Activated naive CD8-positive, alpha-beta T cell treated with anti-CD3 and anti-CD28 coated beads for 36 hours (primary cell): Measurements from ENCODE around the gene NOM1. TPM values are rescaled to one million over a fixed set of nuclear protein-coding genes. Genes with fewer than 3 reads are reported as not detected.

Source experiments
- DNase-seq: peaks from one replicate; pipeline ENCODE4 v3.0.0; 2021
- H3K27ac Mint-ChIP-seq: one replicate; pipeline ENCODE4 v1.8.0; 2022; ENCODE audit warnings: mild to moderate bottlenecking, moderate library complexity, mixed read lengths
- H3K27me3 Mint-ChIP-seq: one replicate; pipeline ENCODE4 v1.8.0; 2022; ENCODE audit warnings: mild to moderate bottlenecking, mixed read lengths
- H3K36me3 Mint-ChIP-seq: one replicate; pipeline ENCODE4 v1.8.0; 2021; ENCODE audit warnings: mild to moderate bottlenecking, mixed read lengths
- H3K4me1 Mint-ChIP-seq: one replicate; pipeline ENCODE4 v1.8.0; 2021; ENCODE audit warnings: mixed read lengths
- H3K4me3 Mint-ChIP-seq: one replicate; pipeline ENCODE4 v1.8.0; 2022; ENCODE audit warnings: mild to moderate bottlenecking, moderate library complexity, mixed read lengths
- H3K9me3 Mint-ChIP-seq: one replicate; pipeline ENCODE4 v1.8.0; 2022; ENCODE audit warnings: mixed read lengths
- total RNA-seq, 2 experiments: library from RNA; stranded (reverse); gene quantifications; one replicate each; pipeline ENCODE4 v1.2.3, GENCODE V29; 2021

NOM1 gene
- total RNA-seq, 2 experiments from 2014 or later, result 31.5 to 35.4 TPM

- no peaks in the 10 kb centered on the region for H3K36me3 Mint-ChIP-seq
- H3K27ac Mint-ChIP-seq, result no peak overlapping the region
- no peak for DNase-seq
- no peak overlapping the region for H3K4me3 Mint-ChIP-seq
- H3K9me3 Mint-ChIP-seq, result peaks cover 1% of the 10 kb centered on the region
- H3K27me3 Mint-ChIP-seq, result peaks cover 88% of the 10 kb centered on the region
- H3K4me1 Mint-ChIP-seq, result peaks cover 21% of the 10 kb centered on the region
Observed at GRCh38 chr7:157002819-157003421, 53.4 kb downstream of the NOM1 start.

- Mint-ChIP-seq H3K27ac (no peak overlapping the region), H3K36me3 (no peaks in the 10 kb centered on the region), H3K27me3 (peaks cover 88% of the 10 kb centered on the region), H3K4me3 (no peak overlapping the region), H3K9me3 (peaks cover 1% of the 10 kb centered on the region), H3K4me1 (peaks cover 21% of the 10 kb centered on the region)
- no peak for DNase-seq
Observed at GRCh38 chr7:157003445-157003755, 53.9 kb downstream of the NOM1 start.

DNA sequence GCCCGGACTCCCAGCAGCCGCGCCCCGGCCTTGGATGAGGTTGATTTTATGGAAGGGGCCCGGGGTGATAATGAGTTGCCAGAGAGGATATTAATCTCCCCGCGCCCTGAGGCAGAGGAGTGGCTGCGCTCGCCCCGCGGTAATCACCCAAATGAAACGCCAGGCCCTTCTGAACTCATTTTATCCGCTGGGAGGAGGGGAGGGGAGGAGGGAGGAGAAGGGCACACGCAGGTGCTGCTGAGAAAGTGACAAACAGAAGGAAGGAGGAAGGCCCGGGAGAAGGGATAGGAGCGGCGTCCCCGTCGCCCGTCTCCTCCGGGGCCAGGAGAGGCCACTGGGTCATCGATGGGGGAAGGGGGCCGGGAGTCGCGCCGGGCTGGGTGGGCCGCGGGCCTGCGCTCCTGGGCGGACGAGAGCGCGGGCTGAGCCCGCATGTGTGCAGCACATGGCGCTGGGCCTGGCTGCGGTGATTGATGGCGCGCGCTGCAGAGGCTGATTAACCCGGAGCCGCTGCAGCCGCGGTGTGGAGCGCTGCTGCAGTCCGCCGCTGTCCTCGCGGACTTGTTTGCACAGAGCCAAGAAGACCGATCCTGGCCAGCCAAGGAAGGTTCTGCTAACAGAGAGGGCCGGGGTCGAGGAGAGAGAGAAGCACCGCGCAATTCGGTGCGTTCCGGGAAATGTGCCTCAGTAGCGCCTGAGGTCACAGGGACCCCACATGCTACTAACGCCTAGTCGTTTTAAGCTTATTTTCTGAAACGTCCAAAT lies 54.4 kb downstream of the NOM1 start:
- Mint-ChIP-seq H3K36me3 (no peaks in the 10 kb centered on the region), H3K27ac (no peak overlapping the region), H3K27me3 (peaks cover 88% of the 10 kb centered on the region), H3K4me1 (peaks cover 21% of the 10 kb centered on the region), H3K9me3 (peaks cover 1% of the 10 kb centered on the region), H3K4me3 (no peak overlapping the region)
- DNase-seq, result no peak

GRCh38 chr7:157004521-157005455 lies 55.3 kb downstream of the NOM1 start:
- Mint-ChIP-seq H3K9me3 (peaks cover 1% of the 10 kb centered on the region), H3K36me3 (no peaks in the 10 kb centered on the region), H3K27ac (no peak overlapping the region), H3K4me3 (no peak overlapping the region), H3K27me3 (peaks cover 88% of the 10 kb centered on the region), H3K4me1 (peaks cover 26% of the 10 kb centered on the region)
- DNase-seq, result no peak

DNA sequence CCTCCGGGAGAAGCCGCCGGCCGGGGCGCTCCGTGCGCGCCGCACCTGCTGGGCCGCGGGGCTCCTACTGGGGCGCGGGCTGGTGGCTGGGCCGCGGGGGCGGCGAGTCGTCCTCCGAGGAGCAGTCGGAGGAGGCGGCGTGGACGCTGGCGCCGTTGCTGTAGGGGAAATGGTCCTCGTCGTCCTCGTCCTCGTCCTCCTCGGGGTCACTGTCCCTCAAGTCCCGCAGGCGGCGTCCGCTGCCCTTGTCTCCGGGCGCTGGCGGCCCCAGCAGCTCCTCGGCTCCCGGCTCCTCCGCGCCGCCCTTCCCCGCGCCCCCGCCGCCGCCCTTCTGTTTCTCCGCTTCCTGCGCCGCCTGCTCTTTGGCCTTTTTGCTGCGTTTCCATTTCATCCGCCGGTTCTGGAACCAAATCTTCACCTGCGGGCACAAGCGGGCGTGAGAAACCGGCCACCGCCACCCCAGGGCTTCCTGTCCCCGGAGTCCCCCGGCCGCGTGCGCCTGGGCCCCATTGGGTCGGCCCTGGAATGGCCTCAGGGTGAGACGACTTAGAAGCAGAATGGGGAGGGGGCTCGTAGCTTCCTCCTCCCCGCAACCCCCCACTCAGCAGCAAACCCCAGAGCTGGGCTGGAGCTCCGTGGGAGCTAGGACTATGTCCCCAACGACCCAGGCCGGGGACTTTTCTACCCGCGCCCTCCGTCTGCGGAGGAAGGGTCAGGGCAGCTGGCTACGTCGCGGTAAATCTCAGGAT lies 56.1 kb downstream of the NOM1 start:
- peaks cover 82% of the 10 kb centered on the region for H3K27me3 Mint-ChIP-seq
- H3K4me3 Mint-ChIP-seq, result no peak overlapping the region
- no peak overlapping the region for H3K27ac Mint-ChIP-seq
- H3K36me3 Mint-ChIP-seq, result no peaks in the 10 kb centered on the region
- DNase-seq, result no peak
- H3K4me1 Mint-ChIP-seq, result peaks cover 25% of the 10 kb centered on the region
- H3K9me3 Mint-ChIP-seq, result peaks cover 1% of the 10 kb centered on the region

GRCh38 chr7:157006205-157006747 lies 56.8 kb downstream of the NOM1 start:
- Mint-ChIP-seq H3K27ac (no peak overlapping the region), H3K9me3 (no peaks in the 10 kb centered on the region), H3K36me3 (no peaks in the 10 kb centered on the region), H3K4me1 (peaks cover 19% of the 10 kb centered on the region), H3K4me3 (no peak overlapping the region), H3K27me3 (peaks cover 80% of the 10 kb centered on the region)
- DNase-seq, result no peak

- peaks cover 80% of the 10 kb centered on the region for H3K27me3 Mint-ChIP-seq
- no peak overlapping the region for H3K27ac Mint-ChIP-seq
- peaks cover 22% of the 10 kb centered on the region for H3K4me1 Mint-ChIP-seq
- H3K4me3 Mint-ChIP-seq, result no peak overlapping the region
- no peak for DNase-seq
- H3K9me3 Mint-ChIP-seq, result no peaks in the 10 kb centered on the region
- no peaks in the 10 kb centered on the region for H3K36me3 Mint-ChIP-seq
Observed at GRCh38 chr7:157006829-157007469, 57.4 kb downstream of the NOM1 start.

GRCh38 chr7:157007470-157008066 lies 58.1 kb downstream of the NOM1 start:
- no peak overlapping the region for H3K27ac Mint-ChIP-seq
- no peaks in the 10 kb centered on the region for H3K36me3 Mint-ChIP-seq
- H3K4me3 Mint-ChIP-seq, result no peak overlapping the region
- no peak for DNase-seq
- peaks cover 80% of the 10 kb centered on the region for H3K27me3 Mint-ChIP-seq
- H3K4me1 Mint-ChIP-seq, result peaks cover 21% of the 10 kb centered on the region
- no peaks in the 10 kb centered on the region for H3K9me3 Mint-ChIP-seq

- no peaks in the 10 kb centered on the region for H3K9me3 Mint-ChIP-seq
- peaks cover 85% of the 10 kb centered on the region for H3K27me3 Mint-ChIP-seq
- H3K27ac Mint-ChIP-seq, result no peak overlapping the region
- peaks cover 21% of the 10 kb centered on the region for H3K4me1 Mint-ChIP-seq
- H3K4me3 Mint-ChIP-seq, result no peak overlapping the region
- H3K36me3 Mint-ChIP-seq, result no peaks in the 10 kb centered on the region
- DNase-seq, result no peak
Observed at GRCh38 chr7:157008206-157009169, 59.0 kb downstream of the NOM1 start.

DNA sequence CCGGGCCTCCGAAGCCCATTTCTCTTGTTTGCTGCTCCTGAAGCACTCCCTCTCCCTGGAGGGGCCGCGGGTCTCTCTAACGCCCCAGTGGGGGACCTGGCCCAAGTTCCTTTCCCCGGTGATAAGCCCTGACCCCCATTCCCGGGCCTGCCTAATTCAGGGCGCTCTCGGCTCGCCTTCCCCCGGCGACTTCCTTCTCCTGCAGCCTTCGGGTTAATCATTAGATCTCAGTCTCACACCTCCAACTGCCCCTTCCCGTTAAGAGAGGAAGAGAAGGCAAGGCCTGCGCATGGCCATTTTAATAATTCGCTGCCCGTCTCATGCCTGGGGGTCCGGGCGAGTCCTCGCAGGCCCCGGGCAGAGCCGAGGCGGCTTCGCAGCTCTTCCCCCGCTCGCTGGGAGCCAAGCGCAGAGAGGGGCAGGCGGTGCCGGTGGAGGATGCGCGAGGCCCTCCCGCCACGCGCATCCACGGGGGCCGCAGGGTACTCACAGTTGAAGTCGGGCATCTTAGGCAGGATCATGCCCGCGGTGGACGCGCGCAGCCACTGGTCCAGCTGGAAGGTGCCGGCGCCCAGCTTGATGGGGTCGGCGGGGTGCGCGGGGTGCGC lies 59.8 kb downstream of the NOM1 start:
- H3K27ac Mint-ChIP-seq, result no peak overlapping the region
- no peaks in the 10 kb centered on the region for H3K9me3 Mint-ChIP-seq
- peaks cover 85% of the 10 kb centered on the region for H3K27me3 Mint-ChIP-seq
- peaks cover 21% of the 10 kb centered on the region for H3K4me1 Mint-ChIP-seq
- peak overlapping the region; percentile 51 for H3K4me3 Mint-ChIP-seq
- DNase-seq, result no peak
- no peaks in the 10 kb centered on the region for H3K36me3 Mint-ChIP-seq

GRCh38 chr7:157009778-157010587 lies 60.5 kb downstream of the NOM1 start:
- Mint-ChIP-seq H3K4me1 (peaks cover 15% of the 10 kb centered on the region), H3K4me3 (peak overlapping the region; percentile 51), H3K9me3 (no peaks in the 10 kb centered on the region), H3K27ac (no peak overlapping the region), H3K27me3 (peaks cover 85% of the 10 kb centered on the region), H3K36me3 (no peaks in the 10 kb centered on the region)
- no peak for DNase-seq
